ENCODE measurements around the gene ANK3.

Gene ANK3

GRCh38 chr10:60224066-60224705 is 165.5 kb downstream of the ANK3 start:
- no peak for DNase-seq (ENCODE audit: low read depth in 2 of 2)

GRCh38 chr10:60222047-60222446 is 167.6 kb downstream of the ANK3 start:
- DNase-seq (ENCODE audit: low read depth in 2 of 2), result no peak

GRCh38 chr10:60212195-60212594 is 177.5 kb downstream of the ANK3 start:
- DNase-seq (ENCODE audit: low read depth in 2 of 2), result no peak

- DNase-seq (ENCODE audit: low read depth in 2 of 2), result no peak
These were observed 179.7 kb downstream of the ANK3 start for GRCh38 chr10:60209874-60210570.

- DNase-seq (ENCODE audit: low read depth in 2 of 2), result no peak
These were observed 180.9 kb downstream of the ANK3 start for GRCh38 chr10:60208676-60209269.

GRCh38 chr10:60207894-60208293 is 181.8 kb downstream of the ANK3 start:
- no peak for DNase-seq (ENCODE audit: low read depth in 2 of 2)

- DNase-seq (ENCODE audit: low read depth in 2 of 2), result no peak
These were observed 182.9 kb downstream of the ANK3 start for GRCh38 chr10:60206735-60207134.

GRCh38 chr10:60205741-60206140 is 183.9 kb downstream of the ANK3 start:
- no peak for DNase-seq (ENCODE audit: low read depth in 2 of 2)

- no peak for DNase-seq (ENCODE audit: low read depth in 2 of 2)
These were observed 185.6 kb downstream of the ANK3 start for GRCh38 chr10:60203993-60204618.

- DNase-seq (ENCODE audit: low read depth in 2 of 2), result no peak
These were observed 189.0 kb downstream of the ANK3 start for GRCh38 chr10:60200682-60201053.

- no peak for DNase-seq (ENCODE audit: low read depth in 2 of 2)
These were observed 189.5 kb downstream of the ANK3 start for GRCh38 chr10:60200012-60200681.

GRCh38 chr10:60197206-60197605 is 192.5 kb downstream of the ANK3 start:
- no peak for DNase-seq (ENCODE audit: low read depth in 2 of 2)

- no peak for DNase-seq (ENCODE audit: low read depth in 2 of 2)
These were observed 195.3 kb downstream of the ANK3 start for GRCh38 chr10:60194421-60194820.

GRCh38 chr10:60192946-60193345 is 196.7 kb downstream of the ANK3 start:
- no peak for DNase-seq (ENCODE audit: low read depth in 2 of 2)

GRCh38 chr10:60189861-60190475 is 199.7 kb downstream of the ANK3 start:
- no peak for DNase-seq (ENCODE audit: low read depth in 2 of 2)

GRCh38 chr10:60188548-60188947 is 201.1 kb downstream of the ANK3 start:
- no peak for DNase-seq (ENCODE audit: low read depth in 2 of 2)

GRCh38 chr10:60187691-60188090 is 202.0 kb downstream of the ANK3 start:
- no peak for DNase-seq (ENCODE audit: low read depth in 2 of 2)

- no peak for DNase-seq (ENCODE audit: low read depth in 2 of 2)
These were observed 203.2 kb downstream of the ANK3 start for GRCh38 chr10:60186315-60187071.

GRCh38 chr10:60185421-60185820 is 204.3 kb downstream of the ANK3 start:
- no peak for DNase-seq (ENCODE audit: low read depth in 2 of 2)

- DNase-seq (ENCODE audit: low read depth in 2 of 2), result no peak
These were observed 207.0 kb downstream of the ANK3 start for GRCh38 chr10:60182691-60183090.

GRCh38 chr10:60176925-60177324 is 212.8 kb downstream of the ANK3 start:
- DNase-seq (ENCODE audit: low read depth in 2 of 2), result no peak
